Muscle layer of colon (tissue), 2 donors: Measurements from ENCODE around the gene GSG1L.
"Not testable (repeated sequence)": the region's sequence is repeated elsewhere in the genome, so short reads cannot be mapped to it uniquely, and the experiment has no call there.

ENCODE experiments used
- H3K27ac ChIP-seq: one replicate; pipeline ENCODE4 v1.7.0; 2013; ENCODE audit warnings: low read depth, mild to moderate bottlenecking, low read length, moderate library complexity
- H3K27me3 ChIP-seq, 2 donors: one replicate each; pipeline ENCODE4 v1.7.0; 2013; ENCODE audit warnings: low read length in 2 of 2, mild to moderate bottlenecking in 2 of 2; ENCODE audit not compliant: insufficient read depth in 2 of 2, control insufficient read depth in 1 of 2
- H3K36me3 ChIP-seq: one replicate; pipeline ENCODE4 v1.7.0; 2013; ENCODE audit warnings: mild to moderate bottlenecking, low read length; ENCODE audit not compliant: insufficient read depth
- H3K4me1 ChIP-seq: one replicate; pipeline ENCODE4 v1.7.0; 2013; ENCODE audit warnings: mild to moderate bottlenecking, low read length; ENCODE audit not compliant: insufficient read depth
- H3K4me3 ChIP-seq, 2 donors: one replicate each; pipeline ENCODE4 v1.7.0; 2013; ENCODE audit warnings: low read length in 2 of 2, low read depth in 1 of 2, mild to moderate bottlenecking in 1 of 2, moderate library complexity in 1 of 2
- H3K9ac ChIP-seq: one replicate; pipeline ENCODE4 v1.7.0; 2013; ENCODE audit warnings: low read length
- H3K9me3 ChIP-seq: one replicate; pipeline ENCODE4 v1.7.0; 2013; ENCODE audit warnings: mild to moderate bottlenecking, low read length
- donor health status: abdominal sarcoma.
- donor health status: Adenocarcinoma of cecum.

Gene GSG1L

GRCh38 chr16:27954191-27954590 is 109.3 kb downstream of the GSG1L start:
- Histone ChIP-seq H3K4me1 (no peaks in the 10 kb centered on the region), H3K27me3 (no peaks in the 10 kb centered on the region), H3K36me3 (no peaks in the 10 kb centered on the region), H3K9me3 (no peaks in the 10 kb centered on the region), H3K27ac (no peak overlapping the region), H3K4me3 (no peak overlapping the region), H3K9ac (no peak overlapping the region)

GRCh38 chr16:27952811-27953210 is 110.7 kb downstream of the GSG1L start:
- H3K9me3 ChIP-seq, result no peaks in the 10 kb centered on the region
- no peaks in the 10 kb centered on the region for H3K27me3 ChIP-seq
- no peaks in the 10 kb centered on the region for H3K4me1 ChIP-seq
- H3K27ac ChIP-seq, result no peak overlapping the region
- no peak overlapping the region for H3K4me3 ChIP-seq
- no peaks in the 10 kb centered on the region for H3K36me3 ChIP-seq
- no peak overlapping the region for H3K9ac ChIP-seq

- H3K9me3 ChIP-seq, result no peaks in the 10 kb centered on the region
- no peaks in the 10 kb centered on the region for H3K4me1 ChIP-seq
- no peaks in the 10 kb centered on the region for H3K36me3 ChIP-seq
- H3K27ac ChIP-seq, result no peak overlapping the region
- H3K9ac ChIP-seq, result no peak overlapping the region
- H3K4me3 ChIP-seq, result no peak overlapping the region
- no peaks in the 10 kb centered on the region for H3K27me3 ChIP-seq
Observed at GRCh38 chr16:27951489-27952120, 111.9 kb downstream of the GSG1L start.

- H3K4me3 ChIP-seq, result no peak overlapping the region
- no peaks in the 10 kb centered on the region for H3K36me3 ChIP-seq
- H3K9ac ChIP-seq, result no peak overlapping the region
- H3K4me1 ChIP-seq, result no peaks in the 10 kb centered on the region
- no peaks in the 10 kb centered on the region for H3K9me3 ChIP-seq
- no peaks in the 10 kb centered on the region for H3K27me3 ChIP-seq
- no peak overlapping the region for H3K27ac ChIP-seq
Observed at GRCh38 chr16:27950206-27950887, 113.2 kb downstream of the GSG1L start.

GRCh38 chr16:27947696-27948095 is 115.8 kb downstream of the GSG1L start:
- Histone ChIP-seq H3K27ac (no peak overlapping the region), H3K9me3 (no peaks in the 10 kb centered on the region), H3K9ac (no peak overlapping the region), H3K36me3 (no peaks in the 10 kb centered on the region), H3K27me3 (no peaks in the 10 kb centered on the region), H3K4me3 (no peak overlapping the region), H3K4me1 (no peaks in the 10 kb centered on the region)

- Histone ChIP-seq H3K27ac (no peak overlapping the region), H3K4me3 (no peak overlapping the region), H3K36me3 (no peaks in the 10 kb centered on the region), H3K27me3 (no peaks in the 10 kb centered on the region), H3K4me1 (no peaks in the 10 kb centered on the region), H3K9ac (no peak overlapping the region), H3K9me3 (no peaks in the 10 kb centered on the region)
Observed at GRCh38 chr16:27945233-27945973, 118.1 kb downstream of the GSG1L start.

- H3K9ac ChIP-seq, result no peak overlapping the region
- H3K4me1 ChIP-seq, result no peaks in the 10 kb centered on the region
- H3K4me3 ChIP-seq, result no peak overlapping the region
- H3K27me3 ChIP-seq, result no peaks in the 10 kb centered on the region
- no peaks in the 10 kb centered on the region for H3K36me3 ChIP-seq
- no peaks in the 10 kb centered on the region for H3K9me3 ChIP-seq
- H3K27ac ChIP-seq, result no peak overlapping the region
Observed at GRCh38 chr16:27943766-27944165, 119.7 kb downstream of the GSG1L start.

- H3K27me3 ChIP-seq, H3K4me3 ChIP-seq, H3K4me1 ChIP-seq, H3K36me3 ChIP-seq, H3K9ac ChIP-seq, H3K9me3 ChIP-seq, H3K27ac ChIP-seq: not testable (repeated sequence)
Observed at GRCh38 chr16:27942071-27942470, 121.4 kb downstream of the GSG1L start.

GRCh38 chr16:27935076-27935475 is 128.4 kb downstream of the GSG1L start:
- H3K4me1 ChIP-seq, result no peaks in the 10 kb centered on the region
- no peaks in the 10 kb centered on the region for H3K36me3 ChIP-seq
- no peaks in the 10 kb centered on the region for H3K27me3 ChIP-seq
- H3K9me3 ChIP-seq, result no peaks in the 10 kb centered on the region
- no peak overlapping the region for H3K27ac ChIP-seq
- H3K4me3 ChIP-seq, result no peak overlapping the region
- no peak overlapping the region for H3K9ac ChIP-seq

- Histone ChIP-seq H3K27ac (no peak overlapping the region), H3K4me3 (no peak overlapping the region), H3K36me3 (no peaks in the 10 kb centered on the region), H3K9ac (no peak overlapping the region), H3K4me1 (no peaks in the 10 kb centered on the region), H3K27me3 (no peaks in the 10 kb centered on the region), H3K9me3 (no peaks in the 10 kb centered on the region)
Observed at GRCh38 chr16:27932542-27933135, 130.9 kb downstream of the GSG1L start.

- no peaks in the 10 kb centered on the region for H3K4me1 ChIP-seq
- no peak overlapping the region for H3K4me3 ChIP-seq
- no peaks in the 10 kb centered on the region for H3K36me3 ChIP-seq
- no peaks in the 10 kb centered on the region for H3K27me3 ChIP-seq
- no peak overlapping the region for H3K9ac ChIP-seq
- H3K27ac ChIP-seq, result no peak overlapping the region
- no peaks in the 10 kb centered on the region for H3K9me3 ChIP-seq
Observed at GRCh38 chr16:27929818-27930217, 133.7 kb downstream of the GSG1L start.
